GM12872 (cell line): ENCODE data around the gene FGF22.

Experiments used
- TF ChIP-seq, protein P1 (sequence below): IDR thresholded peaks from 3 replicates; pipeline ENCODE4 v1.5.1; 2011; ENCODE audit warnings: low read depth, mild to moderate bottlenecking, low read length, moderate library complexity; ENCODE audit not compliant: insufficient read depth

The FGF22 gene

DNA sequence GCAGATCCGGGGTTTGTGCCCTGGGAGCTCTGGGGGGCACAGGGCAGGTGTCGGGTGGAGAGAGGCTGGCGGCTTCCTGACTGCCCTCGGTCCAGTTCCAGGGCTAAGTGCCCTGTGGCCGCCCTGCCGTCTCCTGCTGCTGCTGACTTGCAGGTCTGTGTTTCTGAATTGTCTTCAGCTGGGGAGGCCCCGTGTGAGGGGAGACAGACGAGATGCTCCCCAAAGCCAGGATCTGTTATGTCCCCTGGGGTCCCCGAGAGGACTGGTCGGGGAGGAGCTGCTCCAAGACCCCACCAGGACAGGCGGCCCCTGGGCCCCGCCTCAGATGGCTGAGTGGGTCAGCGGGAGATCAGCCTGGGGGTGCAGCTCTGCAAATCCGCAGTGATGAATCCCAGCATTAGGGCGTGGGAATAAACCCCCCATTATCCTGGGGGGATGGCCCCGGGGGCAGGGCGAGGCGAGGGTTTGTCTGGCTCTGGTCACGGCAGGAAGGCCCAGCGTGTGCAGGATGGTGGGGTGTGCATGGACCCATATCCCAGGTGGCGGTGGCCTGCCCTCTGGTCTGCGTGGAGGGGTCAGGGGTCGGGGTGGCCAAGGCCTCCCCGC is 45.3 kb upstream of the FGF22 start:
- TF ChIP-seq, protein P1, sequence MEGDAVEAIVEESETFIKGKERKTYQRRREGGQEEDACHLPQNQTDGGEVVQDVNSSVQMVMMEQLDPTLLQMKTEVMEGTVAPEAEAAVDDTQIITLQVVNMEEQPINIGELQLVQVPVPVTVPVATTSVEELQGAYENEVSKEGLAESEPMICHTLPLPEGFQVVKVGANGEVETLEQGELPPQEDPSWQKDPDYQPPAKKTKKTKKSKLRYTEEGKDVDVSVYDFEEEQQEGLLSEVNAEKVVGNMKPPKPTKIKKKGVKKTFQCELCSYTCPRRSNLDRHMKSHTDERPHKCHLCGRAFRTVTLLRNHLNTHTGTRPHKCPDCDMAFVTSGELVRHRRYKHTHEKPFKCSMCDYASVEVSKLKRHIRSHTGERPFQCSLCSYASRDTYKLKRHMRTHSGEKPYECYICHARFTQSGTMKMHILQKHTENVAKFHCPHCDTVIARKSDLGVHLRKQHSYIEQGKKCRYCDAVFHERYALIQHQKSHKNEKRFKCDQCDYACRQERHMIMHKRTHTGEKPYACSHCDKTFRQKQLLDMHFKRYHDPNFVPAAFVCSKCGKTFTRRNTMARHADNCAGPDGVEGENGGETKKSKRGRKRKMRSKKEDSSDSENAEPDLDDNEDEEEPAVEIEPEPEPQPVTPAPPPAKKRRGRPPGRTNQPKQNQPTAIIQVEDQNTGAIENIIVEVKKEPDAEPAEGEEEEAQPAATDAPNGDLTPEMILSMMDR, result no peak

DNA sequence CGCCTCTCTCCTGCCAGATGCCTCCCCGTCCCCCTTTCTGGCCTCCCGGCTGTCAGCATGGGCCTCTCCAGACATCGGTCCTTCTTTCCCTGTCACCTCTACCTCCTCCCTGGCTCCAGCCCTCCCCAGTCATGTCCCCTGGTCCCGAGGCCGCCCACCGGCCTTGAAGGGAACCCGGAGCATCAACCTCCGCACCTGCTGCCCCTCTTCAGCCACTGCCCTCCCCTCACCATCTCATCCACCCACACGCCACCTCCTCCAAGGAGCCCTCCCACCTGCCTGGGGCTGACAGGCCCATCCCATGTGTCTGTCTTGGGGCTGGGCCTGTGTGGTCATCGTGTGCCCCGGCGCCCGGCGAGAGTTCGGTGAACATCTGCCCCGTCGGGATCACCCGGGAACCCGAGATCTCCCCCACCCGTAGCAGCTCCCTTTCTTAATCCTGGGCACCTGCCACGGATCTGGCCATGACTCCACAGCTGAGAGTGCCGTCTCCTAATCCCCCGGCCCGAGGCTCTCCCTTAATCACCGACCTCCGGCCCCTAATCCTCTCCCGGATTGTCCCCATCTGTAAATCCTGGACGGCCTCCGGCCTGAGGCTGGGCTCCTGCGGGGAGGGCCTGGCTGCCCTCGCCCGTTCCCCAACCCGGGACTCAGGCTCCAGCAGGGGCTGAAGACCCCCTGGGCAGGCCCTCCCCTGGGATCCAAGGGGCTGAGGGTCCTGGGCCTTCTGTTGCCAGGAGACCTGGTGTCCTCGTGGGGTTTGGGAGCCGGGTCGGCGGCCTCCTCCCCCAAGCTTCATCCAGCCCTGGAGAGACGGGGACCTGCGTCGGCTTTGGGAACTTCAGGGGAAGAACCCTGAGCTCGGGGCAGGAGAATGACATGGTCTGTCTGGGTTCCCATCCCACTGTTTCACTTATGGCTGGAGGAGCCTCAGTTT is 44.1 kb upstream of the FGF22 start:
- TF ChIP-seq, protein P1, result no peak

DNA sequence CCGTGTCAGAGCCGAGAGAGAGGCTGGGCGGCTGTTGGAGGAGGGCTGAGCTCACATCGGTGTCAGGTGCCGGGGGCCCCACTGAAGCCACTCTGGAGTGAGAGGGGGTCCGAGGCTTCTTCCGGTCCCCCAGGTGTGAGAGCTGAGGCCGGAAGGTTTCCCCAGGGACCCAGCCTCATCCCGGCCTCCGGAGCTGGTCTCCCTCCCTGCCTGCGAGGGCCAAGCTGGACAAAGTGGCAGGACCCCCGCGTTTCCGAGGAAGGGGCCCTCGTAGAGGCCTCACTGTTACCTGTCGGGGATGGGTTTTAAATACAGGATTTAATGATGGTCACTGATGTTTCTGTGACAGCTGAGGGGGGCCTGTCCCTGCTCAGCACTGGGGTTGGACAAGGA is 43.4 kb upstream of the FGF22 start:
- TF ChIP-seq, protein P1, result no peak

DNA sequence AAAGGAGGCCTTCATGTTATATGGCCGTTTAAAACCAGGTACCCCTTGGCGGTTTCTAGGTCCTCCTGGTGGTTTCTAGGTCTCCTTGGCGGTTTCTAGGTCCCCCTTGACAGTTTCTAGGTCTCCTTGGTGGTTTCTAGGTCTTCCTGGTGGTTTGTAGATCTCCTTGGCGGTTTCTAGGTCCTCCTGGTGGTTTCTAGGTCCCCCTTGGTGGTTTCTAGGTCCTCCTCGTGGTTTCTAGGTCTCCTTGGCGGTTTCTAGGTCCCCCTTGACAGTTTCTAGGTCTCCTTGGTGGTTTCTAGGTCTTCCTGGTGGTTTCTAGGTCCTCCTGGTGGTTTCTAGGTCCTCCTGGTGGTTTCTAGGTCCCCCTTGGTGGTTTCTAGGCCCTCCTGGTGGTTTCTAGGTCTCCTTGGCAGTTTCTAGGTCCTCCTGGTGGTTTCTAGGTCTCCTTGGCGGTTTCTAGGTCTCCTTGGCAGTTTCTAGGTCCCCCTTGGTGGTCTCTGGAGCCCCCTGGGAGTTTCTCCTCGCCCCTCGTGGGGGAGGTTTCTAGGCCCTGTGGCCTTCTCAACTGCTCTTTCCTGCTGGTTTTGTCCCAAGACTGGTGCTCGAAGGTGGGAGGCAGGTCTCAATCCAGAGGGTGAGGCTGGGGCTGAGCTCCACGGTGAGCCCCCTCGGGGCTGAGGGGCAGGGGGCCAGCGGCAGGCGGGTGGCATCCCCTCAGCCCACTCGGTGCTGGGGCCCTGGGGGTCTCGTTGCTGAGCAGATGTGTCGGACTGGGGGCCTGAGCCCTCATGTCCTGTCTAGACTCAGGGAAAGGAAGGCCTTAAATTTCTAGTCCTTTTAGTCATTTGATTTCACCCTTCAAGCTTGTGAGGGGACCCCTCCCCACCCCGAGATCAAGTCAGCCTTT is 42.0 kb upstream of the FGF22 start:
- TF ChIP-seq, protein P1, result no peak

DNA sequence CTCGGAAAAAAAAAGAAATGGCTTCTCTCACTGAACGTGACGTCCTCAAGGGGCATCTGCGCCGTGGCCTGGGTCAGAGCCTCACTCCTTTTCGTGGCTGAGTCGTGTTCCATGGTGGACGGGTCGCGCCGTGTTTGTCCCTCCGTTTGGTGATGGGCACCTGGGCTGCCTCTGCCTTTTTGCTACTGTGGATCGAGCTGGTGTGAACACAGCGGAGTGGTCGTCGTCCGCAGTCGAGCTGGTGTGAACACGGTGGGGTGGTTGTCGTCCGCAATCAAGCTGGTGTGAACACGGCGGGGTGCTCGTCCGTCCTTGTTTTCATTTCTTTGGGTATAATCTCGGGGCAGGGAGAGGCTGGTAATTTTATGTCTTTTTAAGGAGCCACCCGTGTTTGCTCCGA is 38.4 kb upstream of the FGF22 start:
- TF ChIP-seq, protein P1, result no peak

DNA sequence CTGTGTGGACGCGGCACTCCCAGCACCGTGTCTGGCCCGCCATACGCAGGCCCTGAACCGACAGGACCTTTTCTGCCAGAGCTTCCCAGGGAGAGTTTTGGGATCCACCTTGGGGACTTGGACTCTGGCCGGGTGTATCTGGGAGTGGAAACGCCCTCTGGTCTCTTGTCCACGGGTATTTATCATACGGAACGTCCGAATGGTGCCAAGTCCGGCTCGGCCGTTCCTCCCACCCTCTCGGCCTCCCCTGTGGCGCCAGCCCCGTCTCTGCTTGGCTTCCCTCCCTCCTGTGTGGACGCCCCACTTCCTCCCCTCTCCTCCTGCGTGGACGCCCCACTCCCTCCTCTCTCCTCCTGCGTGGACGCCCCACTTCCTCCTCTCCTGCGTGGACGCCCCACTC is 37.9 kb upstream of the FGF22 start:
- TF ChIP-seq, protein P1, result no peak
